Colonic mucosa (tissue), 4 donors: ENCODE results near the gene TIMM10. TPM values are rescaled to one million over a fixed set of nuclear protein-coding genes. Genes with fewer than 3 reads are reported as not detected.
A peak's percentile ranks its signal among the peaks of the same experiment; 100 is the strongest.

ENCODE experiments used
- DNase-seq: peaks from one replicate; pipeline ENCODE4 v3.0.0-alpha.2; 2020
- H3K27ac ChIP-seq: fragments of 200-600 bp; one replicate; pipeline ENCODE4 v1.8.0; 2021
- H3K27me3 ChIP-seq: fragments of 200-600 bp; one replicate; pipeline ENCODE4 v1.8.0; 2021
- H3K36me3 ChIP-seq: fragments of 200-600 bp; one replicate; pipeline ENCODE4 v1.8.0; 2021
- H3K4me1 ChIP-seq: fragments of 200-600 bp; one replicate; pipeline ENCODE4 v1.8.0; 2021; ENCODE audit warnings: mild to moderate bottlenecking
- H3K4me3 ChIP-seq: fragments of 200-600 bp; one replicate; pipeline ENCODE4 v1.8.0; 2021
- H3K9ac ChIP-seq, 2 donors: one replicate each; pipeline ENCODE4 v1.7.0; 2013; ENCODE audit warnings: control low read depth in 2 of 2, low read depth in 2 of 2, low read length in 2 of 2
- H3K9me3 ChIP-seq: fragments of 200-600 bp; one replicate; pipeline ENCODE4 v1.8.0; 2021
- CTCF ChIP-seq: fragments of 200-600 bp; IDR thresholded peaks from one replicate; pipeline ENCODE4 v1.8.0; 2022; ENCODE audit warnings: antibody characterized with exemption, mild to moderate bottlenecking
- intact Hi-C: fragments of 100-400 bp; cut with DNase I; formaldehyde crosslinking; loops from one replicate; pipeline ENCODE4 v1.14.1; 2022
- total RNA-seq, 2 donors: library from RNA; stranded (reverse); fragmentation: NEBNext Ultra II Directional in 1 of 2; extraction: Animal tissue kit (Norgen Biotek cat#: 25700) in 1 of 2; gene quantifications; one replicate each; pipeline ENCODE4 v1.2.1, GENCODE V29; 2021
- donor health status: healthy.
- donor health status: DM: no; HTN: no; CAD: no.
- donor health status: DM: no; HTN: no; CAD: no.

Gene TIMM10
- total RNA-seq, 2 donors from 2014 or later: 54.8 to 67.1 TPM

DNA sequence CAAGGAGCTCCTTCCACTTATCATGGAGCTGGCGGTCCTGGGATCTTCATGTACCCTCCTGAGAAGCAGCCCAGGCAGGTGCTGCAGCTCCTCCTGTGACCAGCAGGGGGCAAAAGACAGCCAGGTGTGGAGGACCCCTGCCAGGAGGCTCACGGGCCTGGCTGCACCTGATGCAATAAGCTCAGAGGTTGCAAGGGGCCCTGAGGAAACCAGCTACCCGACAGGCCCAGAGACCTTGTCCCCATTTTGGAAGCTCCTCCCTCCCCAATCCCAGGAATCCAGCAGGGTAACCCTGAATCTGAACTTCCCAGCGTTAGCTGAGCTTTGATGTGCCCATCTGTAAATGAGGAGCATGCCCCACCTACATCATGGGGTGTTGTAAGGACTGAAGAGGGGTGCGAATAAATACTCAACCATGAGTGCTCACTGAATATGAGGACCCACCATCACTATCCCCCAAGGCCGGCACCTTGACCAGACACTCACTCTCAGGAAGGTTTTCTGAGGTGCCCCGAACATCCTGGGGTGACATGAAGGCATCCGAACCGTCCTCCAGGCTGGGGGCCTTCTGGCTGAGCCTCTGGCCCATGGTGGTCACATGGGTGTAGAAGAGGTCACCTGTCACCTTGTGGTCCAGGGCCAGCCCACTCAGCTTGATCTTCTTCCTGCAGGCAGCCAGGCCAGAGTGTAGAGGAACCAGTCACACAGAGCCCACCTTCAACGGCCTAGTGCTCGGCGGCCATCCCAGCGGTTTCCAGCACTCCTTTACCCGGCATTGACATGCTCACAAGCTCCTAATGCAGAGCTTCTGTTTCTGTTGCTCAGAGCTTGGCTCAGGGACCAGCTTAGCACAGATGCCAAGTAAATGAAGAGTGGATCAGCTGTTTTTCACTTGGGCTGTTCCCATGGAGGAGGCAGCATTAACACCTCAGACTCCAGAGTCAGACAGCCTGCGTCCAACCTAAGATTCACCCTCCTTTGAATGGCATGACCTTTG lies 36.7 kb downstream of the TIMM10 start:
- Histone ChIP-seq H3K4me1 (no peaks in the 10 kb centered on the region), H3K4me3 (no peak overlapping the region), H3K27ac (no peak overlapping the region), H3K27me3 (no peaks in the 10 kb centered on the region), H3K9me3 (no peaks in the 10 kb centered on the region), H3K36me3 (no peaks in the 10 kb centered on the region), H3K9ac (no peak overlapping the region)
- DNase-seq: peak; percentile 65
- peak; percentile 96 for TF ChIP-seq CTCF
- intact Hi-C loops: loop anchor here (2.0 kb wide), 1 partner anchor 33 kb away; no protein-coding TSS in a partner anchor

DNA sequence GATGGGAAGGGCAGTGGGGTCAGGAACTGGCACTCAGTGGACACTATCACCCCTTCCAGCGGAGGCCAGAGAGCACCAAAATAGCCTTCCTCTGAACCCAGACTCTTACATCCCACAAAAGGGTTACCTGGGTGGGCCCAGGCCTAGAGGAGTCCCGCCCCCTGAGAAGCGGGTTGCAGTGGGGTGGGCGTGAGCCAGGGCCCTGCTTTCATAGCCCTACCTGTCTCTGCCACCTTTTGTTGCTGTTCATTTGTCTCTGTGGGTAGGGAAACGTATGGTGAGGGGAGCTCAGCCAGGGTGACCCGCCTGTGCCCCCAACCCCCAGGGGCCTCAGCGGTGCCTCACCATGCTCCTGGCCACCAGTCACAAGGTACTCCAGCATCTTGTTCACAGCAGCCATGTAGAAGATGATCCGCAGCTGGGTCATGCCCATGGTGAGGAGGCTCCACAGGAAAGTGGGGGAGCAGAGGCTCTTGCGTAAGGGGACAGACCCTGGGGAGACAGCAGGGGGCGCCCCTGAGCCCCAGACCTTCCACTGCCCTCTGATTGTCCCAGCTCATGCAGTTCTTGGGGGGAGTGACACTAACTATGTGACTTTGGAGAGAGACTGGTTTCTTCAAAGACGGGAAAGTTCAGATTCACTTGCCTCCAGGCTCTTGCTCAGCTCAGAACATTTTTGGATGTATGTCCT lies 39.0 kb downstream of the TIMM10 start:
- TF ChIP-seq CTCF: peak; percentile 59
- no peak overlapping the region for H3K4me3 ChIP-seq
- H3K9me3 ChIP-seq: no peaks in the 10 kb centered on the region
- DNase-seq: peak; percentile 53
- no peaks in the 10 kb centered on the region for H3K36me3 ChIP-seq
- intact Hi-C loops: no loop called here
- no peaks in the 10 kb centered on the region for H3K27me3 ChIP-seq
- no peaks in the 10 kb centered on the region for H3K4me1 ChIP-seq
- no peak overlapping the region for H3K27ac ChIP-seq
- H3K9ac ChIP-seq: no peak overlapping the region

DNA sequence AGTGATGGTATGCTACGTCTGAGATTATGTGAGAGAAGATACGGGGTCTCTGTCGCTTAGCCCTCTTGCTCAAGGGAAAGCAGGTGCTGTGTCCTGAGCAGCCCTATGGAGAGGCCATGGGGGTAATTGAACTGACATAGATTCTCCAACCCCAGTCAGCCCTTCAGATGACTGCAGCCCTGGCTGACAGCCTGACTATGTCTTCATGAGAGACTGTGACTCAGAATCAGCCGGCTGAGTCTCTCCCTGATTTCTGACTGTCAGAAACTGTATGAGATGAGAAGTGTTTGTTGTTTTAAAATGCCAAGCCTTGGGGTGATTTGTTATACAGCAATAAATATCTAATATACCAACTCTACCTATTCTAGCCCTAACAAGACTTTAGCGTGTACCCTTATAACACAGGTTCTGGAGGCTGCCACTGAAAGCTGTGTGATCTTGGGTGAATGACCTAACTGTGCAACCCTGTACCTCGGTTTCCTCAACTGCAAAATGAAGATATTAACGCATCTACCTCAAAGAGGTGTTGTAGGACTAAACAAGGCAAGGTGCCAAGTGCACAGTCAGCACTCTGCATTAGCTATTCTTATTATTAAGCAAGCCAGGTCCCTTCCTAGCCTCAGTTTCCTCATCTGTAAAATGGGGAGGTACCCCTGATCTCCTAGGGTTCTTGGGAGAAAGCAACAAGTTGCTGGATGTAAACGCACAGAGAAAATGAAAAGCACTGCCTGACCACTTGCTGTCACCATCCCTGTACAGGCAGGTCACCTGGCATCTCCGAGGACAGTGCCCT lies 39.9 kb downstream of the TIMM10 start:
- no peak for TF ChIP-seq CTCF
- no peak for DNase-seq
- no peak overlapping the region for H3K27ac ChIP-seq
- no peaks in the 10 kb centered on the region for H3K36me3 ChIP-seq
- no peak overlapping the region for H3K9ac ChIP-seq
- H3K27me3 ChIP-seq: no peaks in the 10 kb centered on the region
- intact Hi-C loops: no loop called here
- no peaks in the 10 kb centered on the region for H3K4me1 ChIP-seq
- H3K9me3 ChIP-seq: no peaks in the 10 kb centered on the region
- H3K4me3 ChIP-seq: no peak overlapping the region

- intact Hi-C loops: no loop called here
- DNase-seq: no peak
- peaks cover 4% of the 10 kb centered on the region for H3K27me3 ChIP-seq
- no peaks in the 10 kb centered on the region for H3K36me3 ChIP-seq
- TF ChIP-seq CTCF: no peak
- H3K4me3 ChIP-seq: no peak overlapping the region
- H3K9me3 ChIP-seq: no peaks in the 10 kb centered on the region
- no peaks in the 10 kb centered on the region for H3K4me1 ChIP-seq
- no peak overlapping the region for H3K9ac ChIP-seq
- H3K27ac ChIP-seq: no peak overlapping the region
Observed at GRCh38 chr11:57487920-57488659, 42.5 kb downstream of the TIMM10 start.
